ENCODE measurements around the gene DUOXA1.

Gene DUOXA1

GRCh38 chr15:45149060-45149459, 19.4 kb upstream of the DUOXA1 start:
- DNase-seq, result no peak
- H3K4me3 ChIP-seq (ENCODE audit: low read depth, low read length), result no peak overlapping the region
- H3K27me3 ChIP-seq (ENCODE audit: insufficient read depth, low read depth, severe bottlenecking), result no peaks in the 10 kb centered on the region
- H3K36me3 ChIP-seq, result no peaks in the 10 kb centered on the region
- H3K9me3 ChIP-seq (ENCODE audit: severe bottlenecking), result no peaks in the 10 kb centered on the region
- H3K27ac ChIP-seq, result no peak overlapping the region
- TF ChIP-seq CTCF (IDR thresholded peaks at IDR 0.05; ENCODE audit: low read depth, low read length), result no peak

- no peak for TF ChIP-seq CTCF (IDR thresholded peaks at IDR 0.05; ENCODE audit: low read depth, low read length)
- H3K4me3 ChIP-seq (ENCODE audit: low read depth, low read length), result no peak overlapping the region
- no peaks in the 10 kb centered on the region for H3K9me3 ChIP-seq (ENCODE audit: severe bottlenecking)
- no peaks in the 10 kb centered on the region for H3K36me3 ChIP-seq
- no peak overlapping the region for H3K27ac ChIP-seq
- no peak for DNase-seq
- no peaks in the 10 kb centered on the region for H3K27me3 ChIP-seq (ENCODE audit: insufficient read depth, low read depth, severe bottlenecking)
Measured at GRCh38 chr15:45148076-45149059, 18.7 kb upstream of the DUOXA1 start.

- no peak for TF ChIP-seq CTCF (IDR thresholded peaks at IDR 0.05; ENCODE audit: low read depth, low read length)
- H3K27ac ChIP-seq, result no peak overlapping the region
- DNase-seq, result no peak
- no peaks in the 10 kb centered on the region for H3K9me3 ChIP-seq (ENCODE audit: severe bottlenecking)
- no peaks in the 10 kb centered on the region for H3K27me3 ChIP-seq (ENCODE audit: insufficient read depth, low read depth, severe bottlenecking)
- H3K4me3 ChIP-seq (ENCODE audit: low read depth, low read length), result no peak overlapping the region
- no peaks in the 10 kb centered on the region for H3K36me3 ChIP-seq
Measured at GRCh38 chr15:45147606-45148005, 17.9 kb upstream of the DUOXA1 start.

GRCh38 chr15:45146405-45146804, 16.7 kb upstream of the DUOXA1 start:
- Histone ChIP-seq H3K9me3 (ENCODE audit: severe bottlenecking) (no peaks in the 10 kb centered on the region), H3K27me3 (ENCODE audit: insufficient read depth, low read depth, severe bottlenecking) (no peaks in the 10 kb centered on the region), H3K36me3 (no peaks in the 10 kb centered on the region), H3K27ac (no peak overlapping the region), H3K4me3 (ENCODE audit: low read depth, low read length) (no peak overlapping the region)
- TF ChIP-seq CTCF (IDR thresholded peaks at IDR 0.05; ENCODE audit: low read depth, low read length), result no peak
- no peak for DNase-seq

- no peak overlapping the region for H3K4me3 ChIP-seq (ENCODE audit: low read depth, low read length)
- no peaks in the 10 kb centered on the region for H3K27me3 ChIP-seq (ENCODE audit: insufficient read depth, low read depth, severe bottlenecking)
- H3K27ac ChIP-seq, result no peak overlapping the region
- no peak for TF ChIP-seq CTCF (IDR thresholded peaks at IDR 0.05; ENCODE audit: low read depth, low read length)
- DNase-seq, result no peak
- H3K36me3 ChIP-seq, result no peaks in the 10 kb centered on the region
- H3K9me3 ChIP-seq (ENCODE audit: severe bottlenecking), result no peaks in the 10 kb centered on the region
Measured at GRCh38 chr15:45144775-45145174, 15.1 kb upstream of the DUOXA1 start.
